Activated B cell treated with CpG ODN at 0.5 μM for 24 hours (primary cell): ENCODE data around the gene NEDD4. TPM values are rescaled to one million over a fixed set of nuclear protein-coding genes. Genes with fewer than 3 reads are reported as not detected.
"Not testable (repeated sequence)": the region's sequence is repeated elsewhere in the genome, so short reads cannot be mapped to it uniquely, and the experiment has no call there.

Source experiments
- ATAC-seq: fragments of 200-7000 bp; cut with Tn5 transposase; one replicate; pipeline ENCODE4 v1.10.0; 2021; ENCODE audit warnings: low read depth, mild to moderate bottlenecking, moderate library complexity
- CTCF ChIA-PET: fragments of 350-600 bp; sonication (Branson Sonifier 250); formaldehyde crosslinking; loops from one replicate; lab custom pipeline; 2021; ENCODE audit warnings: antibody characterized with exemption; lab: Charles Lee
- POLR2A ChIA-PET: fragments of 350-600 bp; sonication (Branson Sonifier 250); formaldehyde crosslinking; loops from one replicate; lab custom pipeline; 2021; ENCODE audit warnings: antibody characterized with exemption; lab: Charles Lee
- DNase-seq: peaks from one replicate; pipeline ENCODE4 v3.0.0; 2022
- H3K27ac Mint-ChIP-seq: one replicate; pipeline ENCODE4 v1.8.0; 2020; ENCODE audit warnings: mixed read lengths
- H3K27me3 Mint-ChIP-seq: one replicate; pipeline ENCODE4 v1.8.0; 2021; ENCODE audit warnings: mixed read lengths
- H3K36me3 Mint-ChIP-seq: one replicate; pipeline ENCODE4 v1.8.0; 2021; ENCODE audit warnings: low read depth, mixed read lengths
- H3K4me1 Mint-ChIP-seq: one replicate; pipeline ENCODE4 v1.8.0; 2021; ENCODE audit warnings: mixed read lengths
- H3K4me3 Mint-ChIP-seq: one replicate; pipeline ENCODE4 v1.8.0; 2020; ENCODE audit warnings: mild to moderate bottlenecking, mixed read lengths
- H3K9me3 Mint-ChIP-seq: one replicate; pipeline ENCODE4 v1.8.0; 2020; ENCODE audit warnings: mixed read lengths
- intact Hi-C: fragments of 100-400 bp; cut with micrococcal nuclease; formaldehyde crosslinking; loops from one replicate; pipeline ENCODE4 v1.15.1; 2024
- total RNA-seq: library from RNA; stranded (reverse); gene quantifications from 2 replicates; pipeline ENCODE4 v1.2.3, GENCODE V29; 2022
- TF ChIP-seq, protein P1 (sequence below): fragments of 200-600 bp; IDR thresholded peaks from one replicate; pipeline ENCODE4 v1.8.0; 2022; ENCODE audit warnings: antibody characterized with exemption, mild to moderate bottlenecking

Gene NEDD4
- total RNA-seq, 1 donor from 2014 or later = 0.47 TPM

DNA sequence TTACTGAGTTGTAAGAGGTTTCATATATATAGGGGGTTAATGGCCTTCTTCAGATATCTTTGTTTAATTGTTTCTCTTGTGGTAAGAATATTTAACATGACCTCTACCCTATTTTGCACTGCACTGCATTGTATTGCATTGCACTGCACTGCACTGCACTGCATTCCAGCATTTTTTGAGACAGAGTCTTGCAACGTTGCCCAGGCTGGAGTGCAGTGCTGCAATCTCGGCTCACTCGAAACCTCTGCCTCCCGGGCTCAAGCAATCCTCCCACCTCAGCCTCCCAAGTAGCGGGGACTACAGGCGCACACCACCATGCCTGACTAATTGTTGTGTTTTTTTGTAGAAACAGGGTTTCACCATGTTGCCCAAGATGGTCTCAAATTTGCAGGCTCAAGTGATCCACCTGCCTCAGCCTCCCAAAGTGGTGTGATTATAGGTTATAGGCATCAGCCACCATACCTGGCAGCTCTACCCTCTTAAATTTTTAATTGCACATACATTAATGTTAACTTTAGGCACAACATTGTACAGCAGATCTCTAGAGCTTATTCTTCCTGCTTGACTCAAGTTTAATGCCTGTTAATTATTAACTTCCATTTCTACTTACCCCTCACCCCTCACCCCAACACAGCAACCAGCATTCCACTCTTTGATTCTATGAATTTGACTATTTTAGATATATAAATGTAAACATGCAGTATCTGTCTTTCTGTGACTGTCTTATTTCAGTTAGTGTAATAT lies 38.4 kb downstream of the NEDD4 start:
- H3K27me3 Mint-ChIP-seq = no peaks in the 10 kb centered on the region
- ChIA-PET POLR2A (no interaction called here), CTCF (no interaction called here)
- H3K9me3 Mint-ChIP-seq = no peaks in the 10 kb centered on the region
- TF ChIP-seq, protein P1, sequence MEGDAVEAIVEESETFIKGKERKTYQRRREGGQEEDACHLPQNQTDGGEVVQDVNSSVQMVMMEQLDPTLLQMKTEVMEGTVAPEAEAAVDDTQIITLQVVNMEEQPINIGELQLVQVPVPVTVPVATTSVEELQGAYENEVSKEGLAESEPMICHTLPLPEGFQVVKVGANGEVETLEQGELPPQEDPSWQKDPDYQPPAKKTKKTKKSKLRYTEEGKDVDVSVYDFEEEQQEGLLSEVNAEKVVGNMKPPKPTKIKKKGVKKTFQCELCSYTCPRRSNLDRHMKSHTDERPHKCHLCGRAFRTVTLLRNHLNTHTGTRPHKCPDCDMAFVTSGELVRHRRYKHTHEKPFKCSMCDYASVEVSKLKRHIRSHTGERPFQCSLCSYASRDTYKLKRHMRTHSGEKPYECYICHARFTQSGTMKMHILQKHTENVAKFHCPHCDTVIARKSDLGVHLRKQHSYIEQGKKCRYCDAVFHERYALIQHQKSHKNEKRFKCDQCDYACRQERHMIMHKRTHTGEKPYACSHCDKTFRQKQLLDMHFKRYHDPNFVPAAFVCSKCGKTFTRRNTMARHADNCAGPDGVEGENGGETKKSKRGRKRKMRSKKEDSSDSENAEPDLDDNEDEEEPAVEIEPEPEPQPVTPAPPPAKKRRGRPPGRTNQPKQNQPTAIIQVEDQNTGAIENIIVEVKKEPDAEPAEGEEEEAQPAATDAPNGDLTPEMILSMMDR = no peak
- H3K4me3 Mint-ChIP-seq = no peak overlapping the region
- H3K4me1 Mint-ChIP-seq = no peaks in the 10 kb centered on the region
- H3K36me3 Mint-ChIP-seq = no peaks in the 10 kb centered on the region
- H3K27ac Mint-ChIP-seq = no peak overlapping the region
- ATAC-seq = no peak
- intact Hi-C loops = no loop called here
- no peak for DNase-seq

DNA sequence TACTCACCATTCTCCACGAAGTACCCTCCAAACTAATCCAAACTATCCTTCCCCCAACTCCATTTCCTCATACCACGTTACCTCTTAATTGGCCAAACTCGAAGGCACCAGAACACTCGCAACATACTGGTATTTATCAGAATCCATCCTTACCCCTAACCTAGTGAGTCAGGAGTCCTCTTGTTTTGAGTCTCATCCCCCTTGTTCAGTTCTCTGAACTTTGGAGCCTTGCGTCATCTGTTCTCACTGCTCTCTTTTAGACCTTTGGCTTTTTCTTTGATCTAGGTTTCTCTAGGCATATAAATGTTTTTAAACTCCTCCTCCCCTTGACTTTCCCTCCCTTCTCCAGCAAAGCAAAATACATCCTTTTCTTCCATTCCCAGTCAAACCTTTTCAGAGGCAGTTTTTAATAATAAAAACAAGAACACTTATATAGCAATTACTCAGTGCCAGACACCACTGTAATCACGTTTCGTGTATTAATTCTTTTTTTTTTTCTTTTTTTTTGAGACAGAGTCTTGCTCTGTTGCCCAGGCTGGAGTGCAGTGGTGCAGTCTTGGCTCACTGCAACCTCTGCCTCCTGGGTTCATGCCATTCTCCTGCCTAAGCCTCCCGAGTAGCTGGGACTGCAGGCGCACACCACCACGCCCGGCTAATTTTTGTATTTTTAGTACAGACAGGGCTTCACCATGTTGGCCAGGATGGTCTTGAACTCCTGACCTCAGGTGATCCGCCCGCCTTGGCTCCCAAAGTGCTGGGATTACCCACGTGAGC lies 40.7 kb downstream of the NEDD4 start:
- H3K9me3 Mint-ChIP-seq, H3K4me1 Mint-ChIP-seq, ATAC-seq, POLR2A ChIA-PET, CTCF ChIA-PET, H3K36me3 Mint-ChIP-seq, intact Hi-C loops, H3K27me3 Mint-ChIP-seq, H3K27ac Mint-ChIP-seq, DNase-seq, H3K4me3 Mint-ChIP-seq: not testable (repeated sequence)

DNA sequence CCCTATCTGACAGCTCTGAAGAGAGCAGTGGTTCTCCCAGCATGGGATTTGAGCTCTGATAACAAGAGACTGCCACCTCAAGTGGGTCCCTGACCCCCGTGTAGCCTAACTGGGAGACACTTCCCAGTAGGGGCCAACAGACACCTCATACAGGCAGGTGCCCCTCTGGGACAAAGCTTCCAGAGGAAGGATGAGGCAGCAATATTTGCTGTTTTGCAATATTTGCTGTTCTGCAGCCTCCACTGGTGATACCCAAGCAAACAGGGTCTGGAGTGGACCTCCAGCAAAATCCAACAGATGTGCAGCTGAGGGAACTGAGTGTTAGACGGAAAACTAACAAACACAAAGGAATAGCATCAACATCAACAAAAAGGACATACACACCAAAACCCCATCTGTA lies 48.8 kb downstream of the NEDD4 start:
- DNase-seq, H3K36me3 Mint-ChIP-seq, ATAC-seq, H3K27ac Mint-ChIP-seq, POLR2A ChIA-PET, H3K27me3 Mint-ChIP-seq, H3K4me1 Mint-ChIP-seq, CTCF ChIA-PET, H3K4me3 Mint-ChIP-seq, intact Hi-C loops: not testable (repeated sequence)
- peaks cover 12% of the 10 kb centered on the region for H3K9me3 Mint-ChIP-seq

DNA sequence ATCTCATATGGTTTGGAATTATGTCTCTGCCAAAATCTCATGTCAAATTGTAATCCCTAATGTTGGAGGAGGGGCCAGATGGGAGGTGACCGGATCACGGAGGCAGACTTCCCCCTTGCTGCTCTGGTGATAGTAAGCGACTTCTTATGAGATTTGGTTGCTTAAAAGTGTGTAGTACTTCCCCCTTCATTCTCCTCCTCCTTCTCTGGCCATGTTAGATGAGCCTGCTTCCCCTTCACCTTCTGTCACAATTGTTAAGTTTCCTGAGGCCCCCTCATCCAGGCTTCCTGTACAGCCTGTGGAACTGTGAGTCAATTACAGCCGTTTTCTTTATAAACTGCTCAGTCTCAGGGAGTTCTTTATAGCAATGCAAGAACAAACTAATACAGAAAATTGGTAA lies 51.1 kb downstream of the NEDD4 start:
- no peak overlapping the region for H3K27ac Mint-ChIP-seq
- peaks cover 17% of the 10 kb centered on the region for H3K9me3 Mint-ChIP-seq
- no peak overlapping the region for H3K4me3 Mint-ChIP-seq
- H3K36me3 Mint-ChIP-seq = no peaks in the 10 kb centered on the region
- no peaks in the 10 kb centered on the region for H3K4me1 Mint-ChIP-seq
- TF ChIP-seq, protein P1 = no peak
- peaks cover 2% of the 10 kb centered on the region for H3K27me3 Mint-ChIP-seq
- ATAC-seq (no peak), DNase-seq (no peak)
- intact Hi-C loops = no loop called here
- ChIA-PET POLR2A (no interaction called here), CTCF (no interaction called here)

DNA sequence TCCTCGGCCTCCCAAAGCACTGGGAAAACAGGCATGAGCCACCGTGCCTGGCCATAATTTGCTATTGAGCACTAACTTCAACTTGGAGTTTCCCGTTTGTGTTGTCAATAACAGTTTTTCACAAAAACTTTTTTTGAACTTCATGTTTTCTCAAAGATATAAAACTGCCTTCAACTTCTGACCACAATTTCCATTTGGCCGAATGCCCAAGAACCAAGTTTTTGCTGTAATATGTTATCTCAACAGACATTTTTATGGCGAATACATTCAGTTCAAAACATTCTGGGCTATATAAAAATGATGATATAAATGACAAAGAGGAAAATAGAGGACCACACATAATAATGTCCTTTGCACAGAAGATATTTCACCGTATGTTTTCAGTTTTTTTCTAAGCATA lies 56.4 kb downstream of the NEDD4 start:
- intact Hi-C loops = no loop called here
- DNase-seq (no peak), ATAC-seq (no peak)
- no peak overlapping the region for H3K4me3 Mint-ChIP-seq
- H3K9me3 Mint-ChIP-seq = peaks cover 17% of the 10 kb centered on the region
- TF ChIP-seq, protein P1 = no peak
- ChIA-PET POLR2A (no interaction called here), CTCF (no interaction called here)
- no peaks in the 10 kb centered on the region for H3K36me3 Mint-ChIP-seq
- H3K27ac Mint-ChIP-seq = no peak overlapping the region
- H3K27me3 Mint-ChIP-seq = no peaks in the 10 kb centered on the region
- no peaks in the 10 kb centered on the region for H3K4me1 Mint-ChIP-seq

DNA sequence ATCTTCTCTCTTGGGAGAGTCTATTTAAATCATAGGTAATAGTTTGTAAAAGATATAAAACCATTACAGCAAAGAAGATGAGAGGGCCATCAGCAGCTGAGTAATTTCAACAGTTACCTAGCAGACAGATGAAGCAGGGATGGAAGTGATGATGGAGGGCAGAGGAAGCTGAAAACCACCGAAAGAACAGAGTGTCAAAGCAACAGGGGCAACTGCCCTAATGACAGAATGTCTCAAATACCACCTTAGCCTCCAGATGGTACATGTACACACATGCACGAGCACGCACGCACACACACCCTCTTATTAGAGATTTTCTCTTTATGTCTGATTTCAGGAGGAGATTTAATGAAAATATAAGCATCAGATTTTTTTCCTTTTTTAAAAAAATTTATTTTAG lies 64.5 kb downstream of the NEDD4 start:
- Mint-ChIP-seq H3K27me3 (no peaks in the 10 kb centered on the region), H3K27ac (no peak overlapping the region), H3K4me3 (no peak overlapping the region), H3K4me1 (no peaks in the 10 kb centered on the region), H3K9me3 (peaks cover 8% of the 10 kb centered on the region), H3K36me3 (no peaks in the 10 kb centered on the region)
- ATAC-seq (no peak), DNase-seq (no peak)
- CTCF ChIA-PET = no interaction called here
- POLR2A ChIA-PET = no interaction called here
- TF ChIP-seq, protein P1 = no peak
- intact Hi-C loops = no loop called here
